T-cell (primary cell): Measurements from ENCODE around the gene RFX4. TPM values are rescaled to one million over a fixed set of nuclear protein-coding genes. Genes with fewer than 3 reads are reported as not detected.

ENCODE experiments used
- ATAC-seq, 4 experiments: fragments of 200-7000 bp in 3 of 4; fragments of 150-1000 bp in 1 of 4; cut with Tn5 transposase; replicated peaks in 1 of 4; 1 replicate in 3 of 4; 2 replicates in 1 of 4; pipeline ENCODE4 v1.10.0; 2021; ENCODE audit warnings: moderate library complexity in 3 of 4, mild to moderate bottlenecking in 2 of 4, moderate number of reproducible peaks in 1 of 4
- CTCF ChIA-PET, 2 donors: fragments of 300-600 bp; sonication (Branson Sonifier 250); formaldehyde crosslinking; loops; one replicate each; lab custom pipeline; 2022; ENCODE audit warnings: antibody characterized with exemption in 2 of 2; lab: Charles Lee
- POLR2A ChIA-PET, 2 donors: fragments of 300-600 bp; sonication (Branson Sonifier 250); formaldehyde crosslinking; loops; one replicate each; lab custom pipeline; 2022; ENCODE audit warnings: antibody characterized with exemption in 2 of 2; lab: Charles Lee
- DNase-seq, 35 experiments: peaks; one replicate each; pipeline versions ENCODE4 v3.0.0 to v3.0.0-alpha.2; 2013 to 2023
- H3K27ac ChIP-seq: one replicate; pipeline ENCODE4 v1.5.1; 2013; ENCODE audit warnings: low read length
- H3K27me3 ChIP-seq, 2 experiments: replicated peaks in 1 of 2; 1 replicate in 1 of 2; 2 replicates in 1 of 2; pipeline versions ENCODE4 v1.6.1 to v1.7.0; 2013; ENCODE audit warnings: low read length in 1 of 2, mixed read lengths in 1 of 2; ENCODE audit not compliant: control insufficient read depth in 2 of 2, insufficient read depth in 2 of 2; ENCODE audit errors: extremely low read depth in 1 of 2
- H3K36me3 ChIP-seq, 2 donors: 1 replicate in 1 of 2; 2 replicates in 1 of 2; pipeline versions ENCODE4 v1.6.1 to v1.7.0; 2013; ENCODE audit warnings: low read length in 1 of 2; ENCODE audit not compliant: control insufficient read depth in 2 of 2, insufficient read depth in 1 of 2; ENCODE audit errors: extremely low read depth in 1 of 2
- H3K4me1 ChIP-seq, 2 experiments: 1 replicate in 1 of 2; 2 replicates in 1 of 2; pipeline versions ENCODE4 v1.6.1 to v1.7.0; 2013; ENCODE audit warnings: low read length in 2 of 2, mixed read lengths in 1 of 2; ENCODE audit not compliant: insufficient read depth in 2 of 2, control insufficient read depth in 1 of 2; ENCODE audit errors: extremely low read depth in 1 of 2
- H3K4me3 ChIP-seq, 2 donors: 1 replicate in 1 of 2; 2 replicates in 1 of 2; pipeline versions ENCODE4 v1.5.1 to v1.7.0; 2013; ENCODE audit warnings: mild to moderate bottlenecking in 2 of 2, low read length in 1 of 2, moderate library complexity in 1 of 2; ENCODE audit not compliant: control insufficient read depth in 1 of 2; ENCODE audit errors: extremely low read depth in 1 of 2
- H3K9me3 ChIP-seq: 2 replicates; pipeline ENCODE4 v1.7.0; 2013
- H3K27ac Mint-ChIP-seq, 2 donors: one replicate each; pipeline ENCODE4 v1.8.0; 2020 to 2021; ENCODE audit warnings: mild to moderate bottlenecking in 2 of 2, mixed read lengths in 2 of 2
- H3K27me3 Mint-ChIP-seq, 2 donors: one replicate each; pipeline ENCODE4 v1.8.0; 2021 to 2022; ENCODE audit warnings: mixed read lengths in 2 of 2
- H3K36me3 Mint-ChIP-seq: one replicate; pipeline ENCODE4 v1.8.0; 2021; ENCODE audit warnings: mixed read lengths
- H3K4me1 Mint-ChIP-seq, 3 donors: one replicate each; pipeline ENCODE4 v1.8.0; 2020 to 2022; ENCODE audit warnings: mixed read lengths in 3 of 3, mild to moderate bottlenecking in 1 of 3
- H3K4me3 Mint-ChIP-seq, 3 donors: one replicate each; pipeline ENCODE4 v1.8.0; 2020 to 2022; ENCODE audit warnings: mild to moderate bottlenecking in 3 of 3, mixed read lengths in 3 of 3, moderate library complexity in 3 of 3
- H3K9me3 Mint-ChIP-seq, 3 donors: one replicate each; pipeline ENCODE4 v1.8.0; 2020 to 2022; ENCODE audit warnings: mixed read lengths in 3 of 3
- WGBS: methylation state at CpG from one replicate; pipeline ENCODE4 v1.1.5; 2013; ENCODE audit warnings: missing lambda C conversion rate; ENCODE audit not compliant: insufficient coverage; 5-methylcytosine and 5-hydroxymethylcytosine counted together
- total RNA-seq, 35 experiments: library from RNA in 6 of 35; stranded (reverse) in 6 of 35; fragments of 120-200 nt in 1 of 35; gene quantifications; one replicate each; pipeline versions ENCODE4 v1.2.1 to v1.2.4 and lab custom pipeline; 2013 to 2026

The RFX4 gene
- total RNA-seq, 5 donors from 2014 or later (not counting 1 experiment from before 2014, with no cell fraction given): not detected

DNA sequence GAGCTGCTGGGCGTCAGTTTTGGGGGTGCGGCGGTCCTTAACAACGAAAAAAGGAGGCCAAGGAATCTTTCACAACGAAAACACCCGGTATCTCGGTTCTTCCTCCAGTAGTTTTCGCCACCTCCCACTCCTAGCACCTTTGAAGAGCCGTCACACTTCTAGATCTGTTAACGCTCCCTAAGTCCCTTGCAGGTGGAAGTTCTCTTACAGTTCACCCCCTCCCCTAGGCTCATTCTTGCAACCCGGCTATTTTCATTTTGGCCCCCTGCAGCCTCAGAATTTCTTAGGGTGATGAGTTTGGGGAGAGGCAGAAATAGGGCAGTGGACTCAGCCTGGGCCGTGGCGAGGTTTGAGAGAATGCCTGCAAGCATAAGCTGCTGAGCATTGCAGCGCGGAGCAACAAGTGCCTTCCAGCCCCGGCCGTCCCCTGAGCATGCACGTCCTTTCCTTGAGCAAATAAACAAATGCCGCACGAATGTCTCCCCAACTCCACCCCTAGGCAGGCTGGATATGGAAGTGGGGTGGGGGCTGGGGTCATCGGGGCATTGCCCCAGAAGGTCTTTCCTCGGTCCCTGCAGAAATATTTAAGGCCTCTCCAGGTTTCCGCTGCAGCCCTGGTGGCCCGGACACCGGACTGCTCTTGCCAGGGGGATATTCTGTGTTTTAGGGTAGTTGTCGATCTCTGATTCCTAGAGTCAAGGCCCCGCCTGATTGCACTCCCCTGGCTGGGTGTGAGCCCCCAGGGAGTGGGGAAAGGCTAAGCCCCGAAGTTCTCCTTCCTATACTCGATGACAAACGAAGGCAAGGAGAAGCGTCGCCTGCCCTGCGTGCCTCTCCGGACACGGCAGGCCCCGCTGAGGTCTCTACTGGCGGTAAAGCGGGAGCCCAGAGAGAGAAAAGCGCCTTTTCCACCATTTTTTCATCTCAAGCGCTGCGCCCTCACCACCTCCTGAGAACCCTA, 1.6 kb downstream of the RFX4 start:
- DNase-seq: no peak
- no peak overlapping the region for H3K27ac Mint-ChIP-seq
- ChIA-PET CTCF (no interaction called here), POLR2A (no interaction called here)
- peak overlapping the region; percentile 41 to 76 (median 53) for H3K4me3 Mint-ChIP-seq
- H3K4me1 Mint-ChIP-seq: peaks cover 23 to 44% (median 40%) of the 10 kb centered on the region in 3 donors
- Histone ChIP-seq H3K27ac (no peak overlapping the region), H3K27me3 (peaks cover 16 to 81% of the 10 kb centered on the region in 2 experiments), H3K36me3 (no peaks in the 10 kb centered on the region), H3K4me3 (no peak overlapping the region), H3K9me3 (no peaks in the 10 kb centered on the region), H3K4me1 (peaks cover 0 to 29% of the 10 kb centered on the region in 2 experiments)
- WGBS: 5% methylated on average over 14 of the region's 41 CpGs
- peaks cover 68 to 84% of the 10 kb centered on the region in 2 donors for H3K27me3 Mint-ChIP-seq
- H3K9me3 Mint-ChIP-seq: no peaks in the 10 kb centered on the region
- no peak for ATAC-seq
- no peaks in the 10 kb centered on the region for H3K36me3 Mint-ChIP-seq

DNA sequence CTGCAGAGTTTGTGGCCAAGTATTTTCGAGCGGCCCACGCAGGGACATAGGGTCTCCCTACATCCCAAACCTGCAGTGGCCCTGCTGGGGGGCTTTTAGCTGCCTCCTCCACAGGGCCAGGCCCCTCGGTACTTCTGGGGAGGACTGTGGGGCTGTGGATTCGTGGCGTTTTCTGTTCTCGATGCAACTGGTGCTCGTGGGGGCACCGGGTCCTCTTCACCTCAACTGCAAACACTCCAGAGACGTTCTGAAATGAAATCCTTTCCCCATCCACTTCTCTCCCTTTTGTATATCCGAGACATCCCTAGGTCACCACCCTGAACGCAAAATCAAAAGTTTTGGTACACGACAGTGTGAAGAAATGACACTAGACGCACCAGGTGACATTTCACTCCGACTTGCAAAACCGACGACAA, 2.3 kb downstream of the RFX4 start:
- no peak for ATAC-seq
- WGBS: 2% methylated on average over 6 of the region's 17 CpGs
- no peaks in the 10 kb centered on the region for H3K9me3 Mint-ChIP-seq
- DNase-seq: no peak
- H3K27me3 Mint-ChIP-seq: peaks cover 68 to 84% of the 10 kb centered on the region in 2 donors
- H3K4me1 Mint-ChIP-seq: peaks cover 23 to 42% (median 38%) of the 10 kb centered on the region in 3 donors
- Histone ChIP-seq H3K27ac (no peak overlapping the region), H3K4me1 (peaks cover 0 to 29% of the 10 kb centered on the region in 2 experiments), H3K9me3 (no peaks in the 10 kb centered on the region), H3K36me3 (no peaks in the 10 kb centered on the region), H3K4me3 (no peak overlapping the region), H3K27me3 (peaks cover 15 to 80% of the 10 kb centered on the region in 2 experiments)
- ChIA-PET CTCF (no interaction called here), POLR2A (no interaction called here)
- H3K36me3 Mint-ChIP-seq: no peaks in the 10 kb centered on the region
- H3K27ac Mint-ChIP-seq: no peak overlapping the region
- peak overlapping the region in 1 of 3 donors; percentile 30 for H3K4me3 Mint-ChIP-seq

DNA sequence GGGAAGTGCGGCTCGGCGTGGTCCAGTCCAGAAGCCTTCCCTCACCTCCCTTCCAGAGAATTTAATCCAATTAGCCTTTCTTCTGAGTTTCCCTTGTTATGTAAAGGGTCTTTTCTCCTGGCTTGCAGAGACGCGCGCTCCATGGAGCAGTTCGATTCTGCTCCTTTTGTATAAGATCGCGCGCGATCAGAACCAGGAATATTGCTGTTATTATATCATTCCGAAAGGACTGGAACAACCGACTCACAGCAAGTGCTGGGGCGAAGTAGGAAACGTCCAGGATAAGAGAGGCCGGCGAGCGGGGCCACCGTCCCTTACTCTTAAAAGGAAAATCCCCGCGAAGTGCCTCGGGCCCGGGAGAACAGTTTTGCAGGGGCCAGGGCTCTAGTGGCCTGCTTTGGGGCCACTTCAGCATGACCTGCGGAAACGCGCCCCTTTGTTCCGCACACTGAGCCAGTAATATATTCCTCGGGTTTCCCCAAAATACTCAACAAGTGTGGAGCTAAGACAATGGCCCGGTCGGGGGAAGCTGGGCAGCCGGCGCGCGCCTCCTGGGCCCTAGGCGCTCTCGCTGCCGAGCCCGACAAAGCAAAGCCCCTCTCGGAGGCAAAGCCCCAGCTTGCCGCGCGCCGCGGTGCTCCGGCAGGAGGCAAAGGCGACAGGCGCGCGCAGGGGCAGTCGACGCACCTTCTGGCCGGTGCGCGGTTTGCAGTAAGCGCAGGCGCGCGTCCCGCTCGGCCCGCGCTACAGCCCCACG, 2.9 kb downstream of the RFX4 start:
- peaks cover 23 to 39% (median 36%) of the 10 kb centered on the region in 3 donors for H3K4me1 Mint-ChIP-seq
- WGBS: 3% methylated on average over 51 of the region's 63 CpGs
- CTCF ChIA-PET: no interaction called here
- H3K27ac ChIP-seq: no peak overlapping the region
- H3K9me3 ChIP-seq: no peaks in the 10 kb centered on the region
- DNase-seq (no peak), ATAC-seq (no peak)
- no peaks in the 10 kb centered on the region for H3K36me3 ChIP-seq
- H3K4me3 Mint-ChIP-seq: peak overlapping the region in 1 of 3 donors; percentile 30
- no peak overlapping the region for H3K27ac Mint-ChIP-seq
- no peak overlapping the region for H3K4me3 ChIP-seq
- peaks cover 71 to 82% of the 10 kb centered on the region in 2 donors for H3K27me3 Mint-ChIP-seq
- peaks cover 16 to 79% of the 10 kb centered on the region in 2 experiments for H3K27me3 ChIP-seq
- POLR2A ChIA-PET: no interaction called here
- H3K4me1 ChIP-seq: peaks cover 0 to 25% of the 10 kb centered on the region in 2 experiments
- H3K9me3 Mint-ChIP-seq: no peaks in the 10 kb centered on the region
- H3K36me3 Mint-ChIP-seq: no peaks in the 10 kb centered on the region

DNA sequence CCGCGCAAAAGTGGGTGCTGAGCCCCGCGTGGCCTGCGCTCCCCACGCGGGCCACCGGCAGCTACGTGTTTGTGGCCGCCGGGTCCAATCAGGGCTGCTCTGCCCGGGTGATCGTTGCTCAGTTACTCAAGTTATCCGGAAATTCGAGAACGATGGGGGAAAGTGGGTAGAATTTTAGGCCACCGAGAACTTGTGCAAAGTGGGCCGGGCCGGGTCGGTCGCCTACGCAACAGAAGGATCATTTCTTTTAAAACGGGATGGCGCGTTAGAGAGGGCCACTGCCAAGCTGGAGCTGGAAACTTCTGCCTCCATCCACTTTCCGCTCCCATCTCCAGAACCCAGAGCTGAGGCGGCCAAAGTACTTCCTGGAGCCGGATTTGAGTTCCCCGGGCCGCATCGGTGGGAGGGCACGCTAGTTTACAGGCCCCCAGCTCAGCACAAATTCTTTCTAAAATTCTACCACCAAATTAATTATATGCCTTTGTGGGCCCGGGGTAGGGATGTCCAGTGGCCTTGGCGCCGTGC, 3.5 kb downstream of the RFX4 start:
- ATAC-seq: no peak
- no peak for DNase-seq
- no peaks in the 10 kb centered on the region for H3K36me3 Mint-ChIP-seq
- 4% methylated on average over 31 of the region's 35 CpGs for WGBS
- Histone ChIP-seq H3K27me3 (peaks cover 16 to 74% of the 10 kb centered on the region in 2 experiments), H3K9me3 (no peaks in the 10 kb centered on the region), H3K27ac (no peak overlapping the region), H3K4me3 (no peak overlapping the region), H3K4me1 (peaks cover 0 to 19% of the 10 kb centered on the region in 2 experiments), H3K36me3 (no peaks in the 10 kb centered on the region)
- ChIA-PET CTCF (no interaction called here), POLR2A (no interaction called here)
- H3K27me3 Mint-ChIP-seq: peaks cover 69 to 79% of the 10 kb centered on the region in 2 donors
- no peak overlapping the region for H3K27ac Mint-ChIP-seq
- no peak overlapping the region for H3K4me3 Mint-ChIP-seq
- H3K4me1 Mint-ChIP-seq: peaks cover 23 to 34% (median 33%) of the 10 kb centered on the region in 3 donors
- no peaks in the 10 kb centered on the region for H3K9me3 Mint-ChIP-seq

DNA sequence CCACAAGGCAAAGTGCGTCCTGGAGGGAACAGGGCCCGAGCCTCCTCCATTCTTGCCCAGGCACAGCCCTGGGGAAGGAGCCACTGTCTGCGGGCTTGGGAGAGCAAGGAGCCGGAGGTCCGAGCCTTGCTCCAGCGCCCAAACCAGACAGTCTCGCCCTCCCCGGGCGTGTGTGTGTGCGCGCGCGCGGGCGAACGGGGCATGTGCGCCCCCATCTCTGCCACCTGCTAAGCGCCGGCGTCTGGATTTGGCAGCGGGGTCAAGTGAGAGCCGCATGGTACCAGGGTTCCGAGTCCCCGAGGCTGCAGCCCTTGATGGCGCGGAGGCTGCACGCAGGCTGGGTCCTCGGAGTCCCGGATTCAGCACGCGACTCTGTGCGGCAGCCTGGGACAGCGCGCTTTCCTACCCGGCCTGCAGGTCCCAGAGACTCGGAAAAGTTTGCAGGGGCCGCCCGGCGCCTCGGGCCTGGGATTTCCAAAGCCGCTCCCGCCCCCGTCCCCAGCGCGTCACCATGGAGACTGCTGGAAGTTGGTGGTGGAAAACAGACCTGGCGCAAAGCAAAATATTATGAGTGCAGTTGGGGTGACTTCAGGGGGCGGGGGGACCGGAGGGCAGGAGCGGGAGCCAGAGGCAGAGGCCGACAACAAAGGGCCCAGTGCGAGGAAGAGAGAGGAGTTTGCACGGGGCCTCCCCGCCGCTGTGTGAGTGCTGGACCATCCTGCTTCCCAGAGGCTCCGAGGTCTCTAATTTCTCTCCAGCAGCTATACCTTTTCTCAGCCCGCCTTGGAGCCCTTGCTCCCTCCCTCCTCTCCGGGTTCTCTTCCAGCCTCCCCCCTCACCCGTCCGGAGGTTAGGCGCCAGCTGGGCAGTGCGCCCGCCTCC, 4.2 kb downstream of the RFX4 start:
- CTCF ChIA-PET: no interaction called here
- Mint-ChIP-seq H3K9me3 (no peaks in the 10 kb centered on the region), H3K4me1 (peaks cover 19 to 31% (median 30%) of the 10 kb centered on the region in 3 donors), H3K36me3 (no peaks in the 10 kb centered on the region), H3K4me3 (no peak overlapping the region), H3K27me3 (peaks cover 68 to 82% of the 10 kb centered on the region in 2 donors), H3K27ac (no peak overlapping the region)
- Histone ChIP-seq H3K27ac (no peak overlapping the region), H3K36me3 (no peaks in the 10 kb centered on the region), H3K4me1 (peaks cover 0 to 17% of the 10 kb centered on the region in 2 experiments), H3K27me3 (peaks cover 15 to 67% of the 10 kb centered on the region in 2 experiments), H3K9me3 (no peaks in the 10 kb centered on the region), H3K4me3 (no peak overlapping the region)
- ATAC-seq (no peak), DNase-seq (no peak)
- POLR2A ChIA-PET: no interaction called here
- 7% methylated on average over 50 of the region's 62 CpGs for WGBS
